ENCODE measurements around the gene SLC38A7. TPM values are rescaled to one million over a fixed set of nuclear protein-coding genes. Genes with fewer than 3 reads are reported as not detected.

Gene SLC38A7
- total RNA-seq, 1 donor from 2014 or later, result 18.7 TPM

GRCh38 chr16:58717994-58718393 lies 33.4 kb upstream of the SLC38A7 start:
- H3K27me3 ChIP-seq, result no peaks in the 10 kb centered on the region
- H3K4me3 ChIP-seq, result no peak overlapping the region
- no peaks in the 10 kb centered on the region for H3K4me1 ChIP-seq
- peaks cover 0 to 69% of the 10 kb centered on the region in 2 donors for H3K36me3 ChIP-seq
- intact Hi-C loops (cut with DNase I), result no loop called here
- no peaks in the 10 kb centered on the region for H3K9me3 ChIP-seq
- TF ChIP-seq POLR2A (IDR thresholded peaks at IDR 0.05) (no peak), POLR2AphosphoS5 (IDR thresholded peaks at IDR 0.05; ENCODE audit: insufficient read depth in 1 of 2, low read depth in 1 of 2) (no peak)
- TF ChIP-seq, protein P1, sequence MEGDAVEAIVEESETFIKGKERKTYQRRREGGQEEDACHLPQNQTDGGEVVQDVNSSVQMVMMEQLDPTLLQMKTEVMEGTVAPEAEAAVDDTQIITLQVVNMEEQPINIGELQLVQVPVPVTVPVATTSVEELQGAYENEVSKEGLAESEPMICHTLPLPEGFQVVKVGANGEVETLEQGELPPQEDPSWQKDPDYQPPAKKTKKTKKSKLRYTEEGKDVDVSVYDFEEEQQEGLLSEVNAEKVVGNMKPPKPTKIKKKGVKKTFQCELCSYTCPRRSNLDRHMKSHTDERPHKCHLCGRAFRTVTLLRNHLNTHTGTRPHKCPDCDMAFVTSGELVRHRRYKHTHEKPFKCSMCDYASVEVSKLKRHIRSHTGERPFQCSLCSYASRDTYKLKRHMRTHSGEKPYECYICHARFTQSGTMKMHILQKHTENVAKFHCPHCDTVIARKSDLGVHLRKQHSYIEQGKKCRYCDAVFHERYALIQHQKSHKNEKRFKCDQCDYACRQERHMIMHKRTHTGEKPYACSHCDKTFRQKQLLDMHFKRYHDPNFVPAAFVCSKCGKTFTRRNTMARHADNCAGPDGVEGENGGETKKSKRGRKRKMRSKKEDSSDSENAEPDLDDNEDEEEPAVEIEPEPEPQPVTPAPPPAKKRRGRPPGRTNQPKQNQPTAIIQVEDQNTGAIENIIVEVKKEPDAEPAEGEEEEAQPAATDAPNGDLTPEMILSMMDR (IDR thresholded peaks at IDR 0.05), result no peak
- no peak overlapping the region for H3K27ac ChIP-seq
- DNase-seq (ENCODE audit: extremely low spot score in 2 of 2), result no peak

DNA sequence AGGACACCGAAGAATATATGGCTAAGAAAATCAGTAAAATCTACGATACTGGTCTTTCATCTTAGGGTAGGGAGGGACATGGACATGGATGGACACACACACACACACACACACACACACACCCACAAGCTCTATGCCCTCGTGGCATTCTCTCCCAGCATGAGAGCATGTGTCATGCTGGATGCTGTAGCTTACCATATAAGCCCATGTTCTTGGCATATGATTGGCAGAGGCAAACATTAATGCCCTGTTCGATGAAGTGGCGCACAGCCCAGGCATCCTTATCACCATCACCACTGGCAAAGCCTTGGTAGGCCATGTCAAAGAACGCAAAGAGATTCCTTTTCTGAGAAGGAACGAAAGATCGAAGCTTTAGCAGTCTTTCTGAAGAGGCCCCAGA lies 31.9 kb upstream of the SLC38A7 start:
- Histone ChIP-seq H3K36me3 (peaks cover 0 to 63% of the 10 kb centered on the region in 2 donors), H3K4me1 (no peaks in the 10 kb centered on the region), H3K9me3 (no peaks in the 10 kb centered on the region), H3K27me3 (no peaks in the 10 kb centered on the region), H3K4me3 (no peak overlapping the region), H3K27ac (no peak overlapping the region)
- no peak for DNase-seq (ENCODE audit: extremely low spot score in 2 of 2)
- no peak for TF ChIP-seq POLR2A (IDR thresholded peaks at IDR 0.05)
- TF ChIP-seq, protein P1 (IDR thresholded peaks at IDR 0.05), result no peak
- TF ChIP-seq POLR2AphosphoS5 (IDR thresholded peaks at IDR 0.05; ENCODE audit: insufficient read depth in 1 of 2, low read depth in 1 of 2), result no peak
- intact Hi-C loops (cut with DNase I), result no loop called here

DNA sequence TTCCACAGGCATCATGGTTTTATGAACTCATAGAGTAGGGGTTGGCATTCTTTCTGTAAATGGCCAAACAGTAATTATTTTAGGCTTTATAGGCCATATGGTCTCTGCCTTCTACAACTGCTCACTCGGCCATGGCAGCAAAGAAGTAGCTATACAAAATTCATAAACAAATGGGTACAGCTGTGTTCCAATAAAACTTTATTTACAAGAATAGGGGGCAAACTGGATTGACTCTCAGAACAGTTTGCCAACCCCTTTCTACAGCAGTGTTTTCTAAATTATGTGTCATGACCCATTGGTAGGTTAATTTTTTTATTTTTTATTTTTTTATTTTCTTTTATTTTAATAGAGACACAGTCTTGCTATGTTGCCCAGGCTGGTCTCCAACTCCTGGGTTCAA lies 29.2 kb upstream of the SLC38A7 start:
- Histone ChIP-seq H3K4me3 (no peak overlapping the region), H3K36me3 (peaks cover 0 to 64% of the 10 kb centered on the region in 2 donors), H3K27ac (no peak overlapping the region), H3K9me3 (no peaks in the 10 kb centered on the region), H3K27me3 (no peaks in the 10 kb centered on the region), H3K4me1 (no peaks in the 10 kb centered on the region)
- no peak for DNase-seq (ENCODE audit: extremely low spot score in 2 of 2)
- TF ChIP-seq, protein P1 (IDR thresholded peaks at IDR 0.05), result no peak
- TF ChIP-seq POLR2AphosphoS5 (IDR thresholded peaks at IDR 0.05; ENCODE audit: insufficient read depth in 1 of 2, low read depth in 1 of 2) (no peak), POLR2A (IDR thresholded peaks at IDR 0.05) (no peak)
- intact Hi-C loops (cut with DNase I), result loop anchor here (2.0 kb wide), 1 partner anchor 43 kb away; no protein-coding TSS in a partner anchor

DNA sequence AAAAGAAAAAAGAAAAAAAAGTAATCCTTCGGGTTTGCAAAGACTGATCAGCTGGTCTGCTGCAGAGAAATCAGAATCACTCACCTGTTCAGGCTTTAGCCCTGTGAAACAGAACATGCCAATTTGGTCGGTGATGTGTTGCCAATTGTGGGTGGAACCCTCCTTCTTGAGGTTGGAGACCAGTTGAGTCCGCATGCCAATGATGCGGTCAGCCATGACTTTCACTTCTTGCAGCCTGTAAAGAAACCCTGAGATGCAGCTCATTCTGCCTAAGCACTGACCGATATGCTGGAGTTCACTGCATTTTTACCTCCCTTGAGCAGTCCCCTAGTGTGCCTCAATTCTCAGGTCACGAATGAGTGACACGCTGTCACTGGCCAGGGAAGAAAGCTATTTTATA lies 24.8 kb upstream of the SLC38A7 start:
- intact Hi-C loops (cut with DNase I), result no loop called here
- TF ChIP-seq POLR2AphosphoS5 (IDR thresholded peaks at IDR 0.05; ENCODE audit: insufficient read depth in 1 of 2, low read depth in 1 of 2) (no peak), POLR2A (IDR thresholded peaks at IDR 0.05) (no peak)
- TF ChIP-seq, protein P1 (IDR thresholded peaks at IDR 0.05), result no peak
- no peak for DNase-seq (ENCODE audit: extremely low spot score in 2 of 2)
- H3K27me3 ChIP-seq, result no peaks in the 10 kb centered on the region
- H3K4me3 ChIP-seq, result no peak overlapping the region
- H3K27ac ChIP-seq, result no peak overlapping the region
- no peaks in the 10 kb centered on the region for H3K4me1 ChIP-seq
- no peaks in the 10 kb centered on the region for H3K9me3 ChIP-seq
- peaks cover 0 to 54% of the 10 kb centered on the region in 2 donors for H3K36me3 ChIP-seq

DNA sequence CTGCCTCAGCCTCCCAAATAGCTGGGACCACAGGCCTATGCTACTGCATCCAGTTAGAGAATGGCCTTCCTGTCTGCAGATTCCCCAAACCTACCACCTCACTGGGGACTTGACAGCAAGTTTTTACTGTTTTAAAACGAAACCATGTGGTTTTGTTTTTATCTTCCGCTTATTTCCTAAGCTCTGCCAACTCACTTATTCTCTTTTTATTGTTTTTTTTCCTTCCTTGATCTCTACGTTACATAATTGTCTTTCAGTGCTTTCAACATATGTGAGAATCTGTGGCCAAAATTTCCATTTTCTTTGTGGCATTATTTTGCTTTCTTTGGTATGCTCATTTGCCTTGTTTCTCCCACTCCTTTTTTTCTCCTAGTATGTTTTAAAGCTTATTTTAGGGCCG lies 14.6 kb upstream of the SLC38A7 start:
- Histone ChIP-seq H3K4me1 (no peaks in the 10 kb centered on the region), H3K27me3 (no peaks in the 10 kb centered on the region), H3K27ac (no peak overlapping the region), H3K9me3 (no peaks in the 10 kb centered on the region), H3K4me3 (no peak overlapping the region), H3K36me3 (no peaks in the 10 kb centered on the region)
- intact Hi-C loops (cut with DNase I), result no loop called here
- DNase-seq (ENCODE audit: extremely low spot score in 2 of 2), result no peak
- TF ChIP-seq POLR2A (IDR thresholded peaks at IDR 0.05), result no peak
- TF ChIP-seq POLR2AphosphoS5 (IDR thresholded peaks at IDR 0.05; ENCODE audit: insufficient read depth in 1 of 2, low read depth in 1 of 2), result no peak
- TF ChIP-seq, protein P1 (IDR thresholded peaks at IDR 0.05), result no peak
